Gastrocnemius medialis (tissue), 4 donors: ENCODE results near the gene RAB11B. TPM values are rescaled to one million over a fixed set of nuclear protein-coding genes. Genes with fewer than 3 reads are reported as not detected.

Source experiments
- ATAC-seq, 2 donors: fragments of 150-250 bp; one replicate each; pipeline ENCODE4 v1.9.1; 2016
- DNase-seq, 2 donors: peaks; one replicate each; pipeline ENCODE4 v3.0.0-alpha.2; 2019
- H3K27ac ChIP-seq, 4 donors: fragments of 200-600 bp; sonication (generic); 1 replicate in 1 of 4; 2 replicates in 3 of 4; pipeline ENCODE4 v1.5.1; 2016 to 2018; ENCODE audit warnings: mild to moderate bottlenecking in 2 of 4, moderate library complexity in 1 of 4
- H3K27me3 ChIP-seq, 3 donors: fragments of 200-600 bp; sonication (generic) in 2 of 3; 1 replicate in 1 of 3; 2 replicates in 2 of 3; pipeline versions ENCODE4 v1.5.1 to v1.6.0; 2016 to 2019; ENCODE audit warnings: mild to moderate bottlenecking in 1 of 3, moderate library complexity in 1 of 3
- H3K36me3 ChIP-seq, 2 donors: fragments of 200-600 bp; sonication (generic) in 1 of 2; one replicate each; pipeline ENCODE4 v1.5.1; 2017 to 2018
- H3K4me1 ChIP-seq, 2 donors: fragments of 200-600 bp; sonication (generic) in 1 of 2; one replicate each; pipeline ENCODE4 v1.5.1; 2016 to 2017; ENCODE audit warnings: mild to moderate bottlenecking in 2 of 2
- H3K4me3 ChIP-seq, 4 donors: fragments of 200-600 bp; sonication (generic) in 3 of 4; 1 replicate in 1 of 4; 2 replicates in 3 of 4; pipeline ENCODE4 v1.5.1; 2016 to 2019; ENCODE audit warnings: mild to moderate bottlenecking in 2 of 4
- H3K9me3 ChIP-seq, 3 donors: fragments of 200-600 bp; sonication (generic) in 2 of 3; 1 replicate in 1 of 3; 2 replicates in 2 of 3; pipeline ENCODE4 v1.5.1; 2016 to 2019
- POLR2A ChIP-seq, 2 donors: fragments of 450-650 bp; IDR thresholded peaks; one replicate each; pipeline ENCODE4 v1.6.1; 2017; ENCODE audit warnings: antibody characterized with exemption in 2 of 2, mild to moderate bottlenecking in 2 of 2, moderate library complexity in 2 of 2
- in situ Hi-C, 4 donors: fragments of 200-750 bp; cut with MboI; loops; one replicate each; pipeline versions ENCODE4 v1.15.0 to v1.8.0; 2017; ENCODE audit warnings: low sequenced_read_pairs in 4 of 4
- intact Hi-C: fragments of 100-400 bp; cut with DNase I; formaldehyde crosslinking; loops from one replicate; pipeline ENCODE4 v1.15.1; 2023; ENCODE audit warnings: low total_unique reads
- total RNA-seq, 4 donors: library from RNA; depleted of rRNA; stranded (reverse); fragments of >200 nt; gene quantifications; one replicate each; pipeline versions ENCODE4 v1.1.0 to v1.2.3, GENCODE V29; 2016
- TF ChIP-seq, protein P1 (sequence below), 5 experiments: fragments of 450-650 bp in 3 of 5; fragments of 200-600 bp in 2 of 5; sonication (generic) in 2 of 5; IDR thresholded peaks in 4 of 5; conservative IDR thresholded peaks in 1 of 5; 1 replicate in 4 of 5; 2 replicates in 1 of 5; pipeline ENCODE4 v1.5.1; 2016 to 2019; ENCODE audit warnings: antibody characterized with exemption in 5 of 5, mild to moderate bottlenecking in 3 of 5, moderate library complexity in 3 of 5

Gene RAB11B
- total RNA-seq, 4 donors from 2014 or later, result 13.4 to 42.9 (median 31.0) TPM

GRCh38 chr19:8392017-8392591, 1.9 kb downstream of the RAB11B start:
- peak in 1 of 2 donors; percentile 68 for DNase-seq
- peaks cover 66 to 67% of the 10 kb centered on the region in 2 donors for H3K4me1 ChIP-seq

GRCh38 chr19:8393192-8393870, 3.2 kb downstream of the RAB11B start:
- Histone ChIP-seq H3K36me3 (no peaks in the 10 kb centered on the region), H3K27ac (peak overlapping the region; percentile 96 to 100 (median 100)), H3K4me3 (no peak overlapping the region), H3K27me3 (no peaks in the 10 kb centered on the region), H3K9me3 (no peaks in the 10 kb centered on the region), H3K4me1 (peaks cover 69 to 73% of the 10 kb centered on the region in 2 donors)
- TF ChIP-seq POLR2A (IDR thresholded peaks at IDR 0.05), result no peak
- TF ChIP-seq, protein P1, sequence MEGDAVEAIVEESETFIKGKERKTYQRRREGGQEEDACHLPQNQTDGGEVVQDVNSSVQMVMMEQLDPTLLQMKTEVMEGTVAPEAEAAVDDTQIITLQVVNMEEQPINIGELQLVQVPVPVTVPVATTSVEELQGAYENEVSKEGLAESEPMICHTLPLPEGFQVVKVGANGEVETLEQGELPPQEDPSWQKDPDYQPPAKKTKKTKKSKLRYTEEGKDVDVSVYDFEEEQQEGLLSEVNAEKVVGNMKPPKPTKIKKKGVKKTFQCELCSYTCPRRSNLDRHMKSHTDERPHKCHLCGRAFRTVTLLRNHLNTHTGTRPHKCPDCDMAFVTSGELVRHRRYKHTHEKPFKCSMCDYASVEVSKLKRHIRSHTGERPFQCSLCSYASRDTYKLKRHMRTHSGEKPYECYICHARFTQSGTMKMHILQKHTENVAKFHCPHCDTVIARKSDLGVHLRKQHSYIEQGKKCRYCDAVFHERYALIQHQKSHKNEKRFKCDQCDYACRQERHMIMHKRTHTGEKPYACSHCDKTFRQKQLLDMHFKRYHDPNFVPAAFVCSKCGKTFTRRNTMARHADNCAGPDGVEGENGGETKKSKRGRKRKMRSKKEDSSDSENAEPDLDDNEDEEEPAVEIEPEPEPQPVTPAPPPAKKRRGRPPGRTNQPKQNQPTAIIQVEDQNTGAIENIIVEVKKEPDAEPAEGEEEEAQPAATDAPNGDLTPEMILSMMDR (IDR thresholded peaks at IDR 0.05 in 4 of 5, conservative IDR thresholded peaks at IDR 0.05 in 1 of 5), result no peak
- ATAC-seq (no peak), DNase-seq (no peak)
- in situ Hi-C loops, result no loop called here
- intact Hi-C loops, result no loop called here

More at GRCh38 chr19:8392017-8392591, 1.9 kb downstream of the RAB11B start:
- ATAC-seq, result peak in 1 of 2 donors; percentile 7
- H3K36me3 ChIP-seq, result no peaks in the 10 kb centered on the region
- H3K27me3 ChIP-seq, result no peaks in the 10 kb centered on the region
- peak; percentile 42 to 48 for TF ChIP-seq POLR2A (IDR thresholded peaks at IDR 0.05)
- TF ChIP-seq, protein P1 (IDR thresholded peaks at IDR 0.05 in 4 of 5, conservative IDR thresholded peaks at IDR 0.05 in 1 of 5), result no peak
- in situ Hi-C loops, result no loop called here
- H3K27ac ChIP-seq, result peak overlapping the region; percentile 96 to 100 (median 100)
- intact Hi-C loops, result no loop called here
- H3K4me3 ChIP-seq, result peak overlapping the region; percentile 43 to 100 (median 68)
- no peaks in the 10 kb centered on the region for H3K9me3 ChIP-seq

- H3K4me3 ChIP-seq, result no peak overlapping the region
- H3K27me3 ChIP-seq, result no peaks in the 10 kb centered on the region
- in situ Hi-C loops (no loop called here), intact Hi-C loops (no loop called here)
- TF ChIP-seq, protein P1 (IDR thresholded peaks at IDR 0.05 in 4 of 5, conservative IDR thresholded peaks at IDR 0.05 in 1 of 5), result no peak
- no peak for TF ChIP-seq POLR2A (IDR thresholded peaks at IDR 0.05)
- peak overlapping the region; percentile 96 to 100 (median 100) for H3K27ac ChIP-seq
- H3K36me3 ChIP-seq, result no peaks in the 10 kb centered on the region
- H3K9me3 ChIP-seq, result no peaks in the 10 kb centered on the region
- no peak for ATAC-seq
- H3K4me1 ChIP-seq, result peaks cover 69 to 70% of the 10 kb centered on the region in 2 donors
- DNase-seq, result no peak
Measured at GRCh38 chr19:8393871-8394250, 3.7 kb downstream of the RAB11B start.

GRCh38 chr19:8395621-8396082, 5.5 kb downstream of the RAB11B start:
- Histone ChIP-seq H3K36me3 (peaks cover 0 to 9% of the 10 kb centered on the region in 2 donors), H3K4me1 (peaks cover 62 to 66% of the 10 kb centered on the region in 2 donors), H3K27ac (peak overlapping the region; percentile 96 to 100 (median 100)), H3K27me3 (no peaks in the 10 kb centered on the region), H3K9me3 (no peaks in the 10 kb centered on the region), H3K4me3 (no peak overlapping the region)
- intact Hi-C loops (loop anchor here (1.0 kb wide), 1 partner anchor 41 kb away; no protein-coding TSS in a partner anchor), in situ Hi-C loops (loop anchor here in 2 of 4 donors (5.0 kb wide), 2 partner anchors 38 to 43 kb away; no protein-coding TSS in a partner anchor)
- ATAC-seq (no peak), DNase-seq (no peak)
- TF ChIP-seq, protein P1 (IDR thresholded peaks at IDR 0.05 in 4 of 5, conservative IDR thresholded peaks at IDR 0.05 in 1 of 5), result no peak
- no peak for TF ChIP-seq POLR2A (IDR thresholded peaks at IDR 0.05)
